ENCODE measurements around the gene C19orf12.

Gene C19orf12

GRCh38 chr19:29662278-29662603, 52.8 kb downstream of the C19orf12 start:
- no peak for DNase-seq

- no peak for DNase-seq
Observed at GRCh38 chr19:29660835-29661234, 54.2 kb downstream of the C19orf12 start.

GRCh38 chr19:29658221-29658991, 56.7 kb downstream of the C19orf12 start:
- DNase-seq: no peak

- DNase-seq: no peak
Observed at GRCh38 chr19:29655648-29656335, 59.3 kb downstream of the C19orf12 start.

GRCh38 chr19:29653398-29653797, 61.7 kb downstream of the C19orf12 start:
- DNase-seq: no peak

- no peak for DNase-seq
Observed at GRCh38 chr19:29651622-29652394, 63.3 kb downstream of the C19orf12 start.

- DNase-seq: no peak
Observed at GRCh38 chr19:29650772-29651387, 64.2 kb downstream of the C19orf12 start.
